Skin of body (tissue), 2 donors: ENCODE data around the gene CTRB2. TPM values are rescaled to one million over a fixed set of nuclear protein-coding genes. Genes with fewer than 3 reads are reported as not detected.

Experiments used
- DNase-seq: peaks from one replicate; lab custom pipeline; 2025; lab: John Stamatoyannopoulos, UW
- total RNA-seq: library from RNA; depleted of rRNA; stranded (reverse); fragments of >200 nt; gene quantifications from one replicate; pipeline ENCODE4 v1.2.3, GENCODE V29; 2014

The CTRB2 gene
- total RNA-seq, 1 donor from 2014 or later = not detected

- no peak for DNase-seq
Measured at GRCh38 chr16:75175074-75175473, 31.9 kb downstream of the CTRB2 start.

- DNase-seq = no peak
Measured at GRCh38 chr16:75172578-75172977, 34.4 kb downstream of the CTRB2 start.

- no peak for DNase-seq
Measured at GRCh38 chr16:75169899-75170405, 37.0 kb downstream of the CTRB2 start.

- no peak for DNase-seq
Measured at GRCh38 chr16:75160386-75160785, 46.6 kb downstream of the CTRB2 start.

Other genes starting within 250 kb of the CTRB2 start
- gene WDR59, start 222.0 kb downstream of the CTRB2 start, total RNA-seq = 36.9 TPM
- gene ZNRF1, start 208.1 kb downstream of the CTRB2 start, total RNA-seq = 9.0 TPM
- gene LDHD, start 90.4 kb downstream of the CTRB2 start, total RNA-seq = 7.5 TPM
- 15.3 TPM for gene ZFP1, start 58.6 kb downstream of the CTRB2 start, total RNA-seq
- not detected for gene CTRB1, start 11.8 kb upstream of the CTRB2 start, total RNA-seq
- gene BCAR1, start 44.5 kb upstream of the CTRB2 start, total RNA-seq = 16.8 TPM
- gene CFDP1, start 226.3 kb upstream of the CTRB2 start, total RNA-seq = 71.5 TPM